ENCODE measurements around the gene NTHL1.

NTHL1 gene

GRCh38 chr16:2045965-2046892 lies 1.4 kb downstream of the NTHL1 start:
- TF ChIP-seq SIN3A (IDR thresholded peaks at IDR 0.05; ENCODE audit: borderline replicate concordance, insufficient read depth, low read length) = no peak
- TF ChIP-seq REST (IDR thresholded peaks at IDR 0.05; ENCODE audit: insufficient read depth in 1 of 2, low read depth in 2 of 2, low read length in 2 of 2) = no peak
- no peak for TF ChIP-seq TAF1 (IDR thresholded peaks at IDR 0.05; ENCODE audit: borderline replicate concordance, insufficient read depth, low read length)
- TF ChIP-seq FOXP2 (optimal IDR thresholded peaks at IDR 0.05; ENCODE audit: borderline replicate concordance, extremely low read depth, extremely low read length, insufficient read depth) = no peak
- TF ChIP-seq POLR2AphosphoS5 (IDR thresholded peaks at IDR 0.05; ENCODE audit: low read depth, low read length) = no peak

- no peak for TF ChIP-seq REST (IDR thresholded peaks at IDR 0.05; ENCODE audit: insufficient read depth in 1 of 2, low read depth in 2 of 2, low read length in 2 of 2)
- TF ChIP-seq SIN3A (IDR thresholded peaks at IDR 0.05; ENCODE audit: borderline replicate concordance, insufficient read depth, low read length) = no peak
- TF ChIP-seq FOXP2 (optimal IDR thresholded peaks at IDR 0.05; ENCODE audit: borderline replicate concordance, extremely low read depth, extremely low read length, insufficient read depth) = no peak
- no peak for TF ChIP-seq POLR2AphosphoS5 (IDR thresholded peaks at IDR 0.05; ENCODE audit: low read depth, low read length)
- no peak for TF ChIP-seq TAF1 (IDR thresholded peaks at IDR 0.05; ENCODE audit: borderline replicate concordance, insufficient read depth, low read length)
Measured at GRCh38 chr16:2044541-2044940, 3.1 kb downstream of the NTHL1 start.

GRCh38 chr16:2043667-2044451 lies 3.8 kb downstream of the NTHL1 start:
- TF ChIP-seq SIN3A (IDR thresholded peaks at IDR 0.05; ENCODE audit: borderline replicate concordance, insufficient read depth, low read length) = no peak
- TF ChIP-seq POLR2AphosphoS5 (IDR thresholded peaks at IDR 0.05; ENCODE audit: low read depth, low read length) = no peak
- TF ChIP-seq TAF1 (IDR thresholded peaks at IDR 0.05; ENCODE audit: borderline replicate concordance, insufficient read depth, low read length) = no peak
- no peak for TF ChIP-seq FOXP2 (optimal IDR thresholded peaks at IDR 0.05; ENCODE audit: borderline replicate concordance, extremely low read depth, extremely low read length, insufficient read depth)
- TF ChIP-seq REST (IDR thresholded peaks at IDR 0.05; ENCODE audit: insufficient read depth in 1 of 2, low read depth in 2 of 2, low read length in 2 of 2) = no peak

- TF ChIP-seq SIN3A (IDR thresholded peaks at IDR 0.05; ENCODE audit: borderline replicate concordance, insufficient read depth, low read length) (no peak), POLR2AphosphoS5 (IDR thresholded peaks at IDR 0.05; ENCODE audit: low read depth, low read length) (no peak), TAF1 (IDR thresholded peaks at IDR 0.05; ENCODE audit: borderline replicate concordance, insufficient read depth, low read length) (no peak), REST (IDR thresholded peaks at IDR 0.05; ENCODE audit: insufficient read depth in 1 of 2, low read depth in 2 of 2, low read length in 2 of 2) (no peak), FOXP2 (optimal IDR thresholded peaks at IDR 0.05; ENCODE audit: borderline replicate concordance, extremely low read depth, extremely low read length, insufficient read depth) (no peak)
Measured at GRCh38 chr16:2042986-2043666, 4.5 kb downstream of the NTHL1 start.
